Adrenal gland (tissue), 5 donors: ENCODE results near the gene MLLT6.

Experiments used
- POLR2A ChIP-seq, 2 donors: fragments of 450-650 bp; IDR thresholded peaks; one replicate each; pipeline ENCODE4 v1.6.1; 2017; ENCODE audit warnings: antibody characterized with exemption in 2 of 2, mild to moderate bottlenecking in 2 of 2, moderate library complexity in 1 of 2
- TF ChIP-seq, protein P1 (sequence below), 6 experiments: fragments of 450-650 bp in 4 of 6; fragments of 200-600 bp in 2 of 6; sonication (generic) in 1 of 6; IDR thresholded peaks; 1 replicate in 5 of 6; 2 replicates in 1 of 6; pipeline versions ENCODE4 v1.5.1 to v1.8.0; 2016 to 2021; ENCODE audit warnings: antibody characterized with exemption in 6 of 6, mild to moderate bottlenecking in 2 of 6, moderate library complexity in 1 of 6
- donor health status: DM: no; HTN: no; CAD: no.

- no peak for TF ChIP-seq POLR2A (IDR thresholded peaks at IDR 0.05)
- TF ChIP-seq, protein P1, sequence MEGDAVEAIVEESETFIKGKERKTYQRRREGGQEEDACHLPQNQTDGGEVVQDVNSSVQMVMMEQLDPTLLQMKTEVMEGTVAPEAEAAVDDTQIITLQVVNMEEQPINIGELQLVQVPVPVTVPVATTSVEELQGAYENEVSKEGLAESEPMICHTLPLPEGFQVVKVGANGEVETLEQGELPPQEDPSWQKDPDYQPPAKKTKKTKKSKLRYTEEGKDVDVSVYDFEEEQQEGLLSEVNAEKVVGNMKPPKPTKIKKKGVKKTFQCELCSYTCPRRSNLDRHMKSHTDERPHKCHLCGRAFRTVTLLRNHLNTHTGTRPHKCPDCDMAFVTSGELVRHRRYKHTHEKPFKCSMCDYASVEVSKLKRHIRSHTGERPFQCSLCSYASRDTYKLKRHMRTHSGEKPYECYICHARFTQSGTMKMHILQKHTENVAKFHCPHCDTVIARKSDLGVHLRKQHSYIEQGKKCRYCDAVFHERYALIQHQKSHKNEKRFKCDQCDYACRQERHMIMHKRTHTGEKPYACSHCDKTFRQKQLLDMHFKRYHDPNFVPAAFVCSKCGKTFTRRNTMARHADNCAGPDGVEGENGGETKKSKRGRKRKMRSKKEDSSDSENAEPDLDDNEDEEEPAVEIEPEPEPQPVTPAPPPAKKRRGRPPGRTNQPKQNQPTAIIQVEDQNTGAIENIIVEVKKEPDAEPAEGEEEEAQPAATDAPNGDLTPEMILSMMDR (IDR thresholded peaks at IDR 0.05), result no peak
These were observed 27.3 kb upstream of the MLLT6 start for GRCh38 chr17:38677819-38678218.
